GM18520 (cell line): ENCODE data around the gene B9D2.

Experiments used
- ATAC-seq: cut with Tn5 transposase; IDR thresholded peaks from one replicate; pipeline ENCODE4 v1.9.1; 2021; ENCODE audit not compliant: unreplicated experiment

Gene B9D2

DNA sequence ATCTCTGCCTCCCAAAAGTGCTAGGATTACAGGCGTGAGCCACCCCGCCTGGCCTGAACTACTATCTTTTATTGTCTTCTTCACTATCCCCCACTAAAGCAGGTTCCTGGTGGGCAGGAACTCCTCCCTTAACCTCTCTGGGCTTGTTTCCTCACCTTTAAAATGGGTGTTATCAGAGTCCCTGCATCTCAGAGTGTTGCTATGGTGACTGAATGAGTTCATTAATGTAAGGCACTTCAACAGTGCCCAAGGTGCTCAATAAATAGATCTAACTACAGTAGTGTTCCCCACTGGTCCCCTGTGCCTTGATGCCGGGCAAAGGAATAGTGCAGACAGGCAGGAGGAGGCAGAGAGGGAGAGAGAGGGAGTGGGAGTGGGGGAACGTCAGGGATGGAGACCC, 33.5 kb downstream of the B9D2 start:
- ATAC-seq, result no peak

DNA sequence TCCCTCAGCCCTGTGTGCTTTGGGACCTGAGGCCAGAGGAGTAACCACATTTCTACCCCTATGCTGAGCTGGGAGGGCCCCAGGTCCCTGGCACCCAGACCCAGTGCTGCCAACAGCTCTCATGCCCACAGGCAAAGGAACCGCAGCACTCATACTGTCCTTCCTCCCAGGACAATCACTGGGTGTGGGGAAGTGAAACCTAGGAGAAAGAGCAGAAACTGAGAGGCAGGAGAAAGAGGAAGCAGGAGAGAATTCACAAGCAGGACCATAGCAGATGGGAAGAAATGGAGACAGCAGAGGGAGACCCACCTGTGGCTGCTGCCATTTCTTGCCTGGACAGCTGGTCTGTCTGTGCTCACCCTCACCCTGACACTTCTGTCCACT, 35.1 kb downstream of the B9D2 start:
- ATAC-seq, result no peak

DNA sequence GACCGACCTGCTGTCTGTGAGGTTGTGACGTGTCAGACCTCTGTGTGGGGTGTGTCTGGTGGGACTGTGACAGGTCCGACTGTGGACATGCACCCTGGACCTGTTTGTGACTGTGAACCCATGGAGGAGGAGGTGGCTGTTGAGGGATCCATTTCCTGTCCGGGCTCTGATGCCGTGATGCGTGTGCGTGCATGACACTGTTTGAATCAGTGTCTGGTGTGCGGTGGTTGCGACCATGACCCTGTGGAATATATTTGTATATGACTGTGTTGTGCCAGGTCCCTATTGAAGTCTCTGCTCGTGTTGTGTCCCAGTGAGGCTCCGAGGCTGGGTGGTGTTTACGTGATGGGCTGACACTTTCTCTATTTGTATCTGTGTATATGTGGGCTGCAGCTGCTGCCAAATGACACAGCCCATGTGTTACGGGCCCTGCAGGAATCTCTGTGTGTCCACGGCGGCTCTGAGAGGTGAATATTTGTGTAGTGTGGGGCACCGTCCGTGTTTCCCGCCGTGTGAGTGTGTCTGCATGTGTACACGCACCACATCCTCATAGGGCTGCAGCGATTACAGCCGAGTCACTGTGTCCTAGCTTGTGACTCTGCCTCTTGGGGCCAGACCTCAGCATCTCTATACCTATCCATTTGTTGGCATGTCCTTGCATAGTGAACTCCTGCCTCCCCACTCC, 35.6 kb downstream of the B9D2 start:
- ATAC-seq, result no peak

DNA sequence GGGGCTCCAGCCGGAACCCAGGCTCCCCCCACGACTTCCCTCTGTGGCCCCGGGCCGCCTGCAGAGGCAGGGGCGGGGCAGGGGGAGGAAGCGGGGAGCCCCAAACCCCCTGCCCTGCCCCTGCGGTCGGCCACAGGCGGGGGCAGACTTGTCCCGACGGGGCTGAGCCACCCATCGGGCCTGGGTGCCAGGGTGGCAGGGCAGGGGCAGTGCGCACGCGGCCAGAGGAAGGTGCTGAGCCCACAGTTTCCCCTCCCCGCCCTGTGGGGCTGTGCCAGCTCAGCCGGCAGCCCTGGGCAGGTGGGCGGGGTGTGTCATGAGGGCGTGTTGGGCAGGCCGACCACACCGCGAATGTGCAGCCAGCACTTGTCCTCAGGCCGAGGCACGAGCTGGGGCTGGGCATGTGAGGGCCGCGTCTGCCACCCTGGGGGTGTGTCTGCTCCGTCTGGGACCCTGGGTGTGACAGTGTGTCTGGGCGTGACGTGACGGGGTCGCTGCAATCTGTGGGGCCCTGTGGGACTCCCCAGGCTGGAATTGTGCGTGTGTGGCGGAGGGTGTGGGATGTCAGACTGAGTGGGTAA, 36.3 kb downstream of the B9D2 start:
- peak; percentile 48 for ATAC-seq

GRCh38 chr19:41327076-41327575, 36.8 kb downstream of the B9D2 start:
- ATAC-seq, result no peak

DNA sequence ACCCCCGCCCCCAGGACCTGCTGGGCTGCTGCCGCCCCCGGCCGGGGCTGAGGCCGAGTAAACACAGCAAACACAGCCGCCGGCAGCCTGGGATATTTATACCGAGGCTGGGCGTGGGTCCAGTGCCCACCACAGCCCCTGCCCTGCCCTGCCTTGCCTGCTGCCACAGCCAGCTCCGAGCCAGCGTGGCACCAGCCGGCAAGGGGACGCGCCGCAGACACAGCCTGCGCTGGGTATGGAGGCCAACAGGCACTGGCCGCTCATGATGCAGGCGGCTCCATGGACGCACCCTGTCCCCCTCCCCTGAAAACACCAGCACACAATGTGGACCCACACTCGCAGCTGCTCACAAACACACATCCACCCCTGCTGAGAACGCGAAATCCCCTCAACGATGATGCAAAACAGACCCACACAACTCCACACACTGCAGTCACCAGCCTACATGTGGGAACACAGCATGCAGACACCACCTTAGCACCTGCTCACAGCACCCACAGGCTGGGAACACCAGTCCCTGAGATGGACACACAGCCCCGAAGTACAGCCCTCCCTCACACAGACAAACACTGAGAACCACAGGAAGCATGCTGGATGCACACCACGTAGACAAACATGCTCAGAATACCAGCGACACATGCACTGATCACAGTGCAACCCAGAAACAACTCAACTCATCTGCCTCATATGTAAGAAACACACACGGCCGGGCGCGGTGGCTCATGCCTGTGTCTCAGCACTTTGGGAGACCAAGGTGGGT, 37.8 kb downstream of the B9D2 start:
- no peak for ATAC-seq

DNA sequence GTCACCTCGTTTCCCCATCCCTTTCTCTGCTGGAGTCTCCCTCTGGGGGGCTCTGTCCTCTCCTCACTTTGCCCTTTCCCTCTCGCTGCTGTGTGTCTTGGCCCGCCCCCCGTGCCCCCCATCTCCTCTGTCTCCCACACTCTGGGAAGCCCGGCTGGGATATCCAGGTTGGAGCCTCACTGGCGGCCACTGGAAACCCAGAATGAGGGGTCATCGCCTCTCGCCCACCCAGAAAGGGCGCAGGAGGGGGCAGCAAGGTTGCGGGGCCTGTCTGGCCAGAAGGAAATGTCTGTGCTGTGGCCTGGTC, 38.4 kb downstream of the B9D2 start:
- ATAC-seq, result no peak

DNA sequence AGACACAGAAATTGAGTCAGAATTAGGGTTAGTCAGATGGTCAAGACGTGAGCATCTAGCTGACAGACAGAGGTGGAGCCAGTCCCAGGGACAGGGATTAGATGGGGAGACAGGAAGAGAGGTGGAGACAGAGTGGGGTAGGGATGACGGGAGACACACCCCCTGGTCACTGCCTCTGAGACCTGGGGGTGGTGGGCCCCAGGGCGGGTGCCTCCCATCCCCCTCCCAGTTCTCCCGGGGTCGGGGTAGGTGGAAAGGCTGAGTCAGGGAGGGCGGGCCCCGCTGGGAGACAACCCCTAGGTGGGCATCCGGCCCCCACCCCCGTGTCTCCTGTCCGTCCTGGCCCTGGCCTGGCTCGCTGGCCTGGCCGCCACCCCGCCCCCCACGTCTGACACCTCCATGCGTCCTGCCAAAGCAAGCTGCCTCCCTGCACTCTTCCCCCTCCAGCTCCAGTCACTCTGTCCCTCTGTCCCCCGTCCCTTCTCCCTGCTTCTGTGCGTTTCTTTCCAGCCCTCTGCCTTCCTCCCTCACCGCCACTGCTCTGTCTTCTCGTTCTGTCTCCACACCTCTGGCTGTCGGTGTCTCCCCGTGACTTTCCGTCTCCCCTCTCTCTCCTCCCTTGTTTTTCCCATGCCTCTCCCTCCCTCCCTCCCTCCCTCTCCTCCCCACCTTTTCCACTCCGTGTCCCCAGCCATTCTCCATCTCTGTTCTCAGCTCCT, 38.9 kb downstream of the B9D2 start:
- ATAC-seq, result no peak

GRCh38 chr19:41324231-41324702, 39.7 kb downstream of the B9D2 start:
- no peak for ATAC-seq

- ATAC-seq, result no peak
Measured at GRCh38 chr19:41323430-41324125, 40.4 kb downstream of the B9D2 start.

DNA sequence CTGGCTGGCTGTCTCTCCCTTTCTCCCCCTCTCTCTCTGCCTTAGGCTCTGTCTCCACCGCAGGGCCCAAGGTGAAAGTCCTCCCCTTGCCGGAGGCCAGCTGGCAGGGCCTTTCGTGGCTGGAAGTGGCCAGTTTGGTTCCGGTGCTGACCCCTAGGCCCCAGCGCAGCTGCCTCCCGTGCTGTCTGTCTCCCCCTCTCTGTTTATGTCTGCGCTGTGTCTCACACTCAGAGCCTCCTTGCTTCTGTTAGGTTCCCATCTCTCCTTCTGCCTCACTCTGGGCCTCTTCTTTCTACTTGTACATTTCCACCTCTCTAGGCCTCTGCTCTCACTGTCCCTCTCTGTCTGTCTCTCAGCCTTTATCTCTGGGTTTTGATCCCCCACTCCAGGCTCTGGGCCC, 40.9 kb downstream of the B9D2 start:
- no peak for ATAC-seq

GRCh38 chr19:41322451-41322850, 41.5 kb downstream of the B9D2 start:
- no peak for ATAC-seq

DNA sequence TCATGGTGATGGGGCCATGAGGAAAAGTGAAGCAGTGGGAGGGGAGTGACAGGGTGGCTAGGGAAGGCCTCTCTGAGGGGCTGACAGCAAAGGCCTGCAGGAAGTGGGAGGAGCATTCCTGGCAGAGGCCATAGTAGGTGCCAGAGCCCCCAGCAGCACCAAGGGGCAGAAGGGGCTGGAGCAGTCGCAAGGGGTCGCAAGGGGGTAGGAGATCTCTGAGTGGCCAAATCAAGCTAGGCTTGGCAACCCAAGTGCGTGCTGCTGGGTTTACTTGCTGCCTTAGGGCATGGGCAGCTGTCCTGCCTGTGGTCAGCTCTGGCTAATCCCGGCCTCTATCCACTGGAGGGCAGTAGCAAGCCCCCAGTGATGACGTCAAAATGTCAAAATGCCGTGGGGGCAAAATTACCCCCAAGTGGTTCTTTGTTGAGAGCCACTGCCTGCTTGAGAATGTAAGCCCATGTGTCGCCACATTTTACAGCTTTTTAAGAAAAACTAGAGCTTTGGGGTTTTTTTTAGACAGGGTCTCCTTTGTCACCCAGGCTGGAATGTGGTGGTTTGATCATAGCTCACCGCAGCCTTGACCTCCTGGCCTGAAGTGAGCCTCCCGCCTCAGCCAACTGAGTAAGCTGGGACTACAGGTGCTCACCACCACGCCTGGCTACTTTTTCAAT, 42.2 kb downstream of the B9D2 start:
- no peak for ATAC-seq

DNA sequence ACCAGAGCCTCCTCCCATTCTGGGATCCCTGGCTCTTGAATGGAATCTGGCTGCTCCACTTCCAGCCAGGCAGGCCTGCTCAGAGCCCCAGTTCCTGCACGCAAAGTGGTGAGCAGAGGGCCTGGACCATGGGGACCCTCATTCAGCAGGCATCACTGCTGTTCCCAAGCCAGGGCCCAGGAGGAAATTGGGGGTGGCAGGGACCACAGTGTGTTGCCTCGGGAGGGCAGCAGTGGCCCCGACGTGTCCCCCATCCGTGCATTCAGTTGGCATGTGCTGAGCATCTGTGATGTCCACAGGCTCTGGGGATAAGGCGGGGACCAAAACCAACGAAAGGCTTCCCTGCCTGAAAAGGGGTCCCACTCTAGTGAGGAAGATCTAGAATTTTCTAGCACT, 42.7 kb downstream of the B9D2 start:
- ATAC-seq, result no peak

GRCh38 chr19:41320568-41320967, 43.4 kb downstream of the B9D2 start:
- ATAC-seq, result no peak

DNA sequence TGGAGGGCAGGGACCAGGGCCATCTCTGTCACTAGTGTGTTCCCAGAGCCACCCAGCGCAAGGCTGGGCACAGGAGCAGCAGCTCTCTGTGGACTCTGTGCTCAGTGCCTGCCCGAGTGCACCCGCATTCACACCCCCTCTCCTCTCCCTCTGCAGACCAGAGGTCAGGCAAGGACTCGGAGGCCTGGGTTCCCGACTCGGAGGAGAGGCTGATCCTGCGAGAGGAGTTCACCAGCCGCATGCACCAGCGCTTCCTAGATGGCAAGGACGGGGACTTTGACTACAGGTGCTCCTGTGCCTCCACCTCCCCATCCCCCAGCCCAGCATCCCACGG, 43.8 kb downstream of the B9D2 start:
- no peak for ATAC-seq

DNA sequence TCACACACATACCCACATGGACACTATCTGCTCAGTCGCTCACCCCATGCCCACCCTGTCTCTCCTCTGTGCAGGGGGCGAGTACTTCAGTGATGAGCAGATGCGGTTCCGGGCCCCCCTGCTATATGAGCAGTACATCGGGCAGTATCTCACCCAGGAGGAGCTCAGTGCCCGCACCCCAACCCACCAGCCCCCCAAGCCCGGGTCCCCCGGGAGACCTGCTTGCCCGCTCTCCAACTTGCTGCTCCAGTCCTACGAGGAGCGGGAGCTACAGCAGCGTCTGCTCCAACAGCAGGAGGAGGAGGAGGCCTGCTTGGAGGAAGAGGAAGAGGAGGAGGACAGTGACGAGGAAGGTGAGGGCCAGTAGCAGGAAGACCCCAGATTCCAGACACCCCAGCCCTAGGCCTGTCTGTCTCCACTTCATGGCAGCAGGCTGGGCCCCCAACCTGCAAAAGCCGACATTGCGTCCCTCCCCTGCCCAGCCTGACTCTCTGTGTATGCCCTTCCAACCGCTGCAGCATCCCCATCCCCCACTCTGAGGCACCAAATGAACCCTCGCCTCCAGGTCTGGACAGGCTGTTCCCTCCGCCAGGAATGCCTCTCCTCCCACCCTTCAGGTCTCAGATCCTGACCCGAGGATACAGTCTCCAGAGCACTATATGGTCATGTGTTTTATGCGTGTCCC, 44.3 kb downstream of the B9D2 start:
- no peak for ATAC-seq

GRCh38 chr19:41318696-41319499, 45.1 kb downstream of the B9D2 start:
- no peak for ATAC-seq

- no peak for ATAC-seq
Measured at GRCh38 chr19:41316306-41316920, 47.5 kb downstream of the B9D2 start.
